OCI-LY7 (cell line): ENCODE data around the gene CADM2. TPM values are rescaled to one million over a fixed set of nuclear protein-coding genes. Genes with fewer than 3 reads are reported as not detected.

Experiments
- BruUV-seq: library from RNA; stranded (reverse); fragments of 400-500 nt; replicated peaks from 2 replicates; lab custom pipeline; 2021; lab: Mats Ljungman, UMichigan
- CTCF ChIA-PET: fragments of 300-600 bp; sonication (Branson Sonifier 250); formaldehyde crosslinking; loops from one replicate; lab custom pipeline; 2022; ENCODE audit warnings: antibody characterized with exemption; ENCODE audit not compliant: unreplicated experiment; lab: Charles Lee
- POLR2A ChIA-PET: fragments of 300-600 bp; sonication (Branson Sonifier 250); formaldehyde crosslinking; loops from one replicate; lab custom pipeline; 2022; ENCODE audit warnings: antibody characterized with exemption; lab: Charles Lee
- DNase-seq: peaks from one replicate; pipeline ENCODE4 v3.0.0-alpha.2; 2015; ENCODE audit warnings: low spot score
- H2AFZ ChIP-seq: fragments of 200-600 bp; sonication (generic), shearing (Covaris generic); 2 replicates; pipeline ENCODE4 v1.6.1; 2014; ENCODE audit warnings: mild to moderate bottlenecking, antibody characterized with exemption, low read length, moderate library complexity
- H3K27ac ChIP-seq: fragments of 200-600 bp; sonication (generic); 2 replicates; pipeline ENCODE4 v1.5.1; 2014; ENCODE audit warnings: mixed run types, low read depth, mild to moderate bottlenecking, moderate library complexity, low read length, inconsistent platforms; ENCODE audit not compliant: poor library complexity, severe bottlenecking
- H3K36me3 ChIP-seq: fragments of 200-600 bp; sonication (generic); 2 replicates; pipeline ENCODE4 v1.6.1; 2014; ENCODE audit warnings: mild to moderate bottlenecking, antibody characterized with exemption, low read length, moderate library complexity, mixed read lengths; ENCODE audit not compliant: insufficient read depth
- H3K4me1 ChIP-seq: fragments of 200-600 bp; sonication (generic); 2 replicates; pipeline ENCODE4 v1.5.1; 2014; ENCODE audit warnings: mild to moderate bottlenecking, low read length; ENCODE audit not compliant: insufficient read depth, poor library complexity, severe bottlenecking
- H3K4me2 ChIP-seq: fragments of 200-600 bp; sonication (generic); 2 replicates; pipeline ENCODE4 v1.6.1; 2014; ENCODE audit warnings: mild to moderate bottlenecking, low read length
- H3K4me3 ChIP-seq: fragments of 200-600 bp; sonication (generic); 2 replicates; pipeline ENCODE4 v1.5.1; 2014; ENCODE audit warnings: mild to moderate bottlenecking, low read depth, low read length; ENCODE audit not compliant: poor library complexity, severe bottlenecking
- H3K79me2 ChIP-seq: fragments of 200-600 bp; sonication (generic); 2 replicates; pipeline ENCODE4 v1.6.1; 2016; ENCODE audit warnings: low read depth, mild to moderate bottlenecking, low read length, moderate library complexity, mixed read lengths; ENCODE audit not compliant: insufficient read depth
- H3K9me2 ChIP-seq: fragments of 200-600 bp; sonication (generic); 2 replicates; pipeline ENCODE4 v1.6.1; 2016; ENCODE audit warnings: mild to moderate bottlenecking, low read length, mixed read lengths; ENCODE audit not compliant: insufficient read depth
- H3K9me3 ChIP-seq: fragments of 200-600 bp; sonication (generic); 2 replicates; pipeline ENCODE4 v1.6.1; 2014; ENCODE audit warnings: mild to moderate bottlenecking, mixed run types, low read length, mixed read lengths
- H4K20me1 ChIP-seq: fragments of 200-600 bp; sonication (generic); 2 replicates; pipeline ENCODE4 v1.6.1; 2014; ENCODE audit warnings: mild to moderate bottlenecking, antibody characterized with exemption, low read length, moderate library complexity, mixed read lengths; ENCODE audit not compliant: insufficient read depth
- EZH2phosphoT487 ChIP-seq: fragments of 200-600 bp; sonication (generic); IDR thresholded peaks from 2 replicates; pipeline ENCODE4 v1.6.1; 2018; ENCODE audit warnings: low read depth, borderline replicate concordance, mild to moderate bottlenecking, mixed run types, antibody characterized with exemption, low read length, moderate library complexity, mixed read lengths
- intact Hi-C: fragments of 100-400 bp; cut with micrococcal nuclease; formaldehyde crosslinking; loops from one replicate; pipeline ENCODE4 v1.10.0; 2022; ENCODE audit not compliant: unreplicated experiment
- total RNA-seq, 2 experiments: library from RNA; depleted of rRNA in 1 of 2; stranded (reverse); fragments of >200 nt in 1 of 2; shearing (Covaris generic) in 1 of 2; gene quantifications; 2 replicates each; pipeline ENCODE4 v1.2.3, GENCODE V29; 2014 to 2022
- TF ChIP-seq, protein P1 (sequence below): fragments of 200-600 bp; sonication (generic); conservative IDR thresholded peaks from 2 replicates; pipeline ENCODE4 v1.5.1; 2014; ENCODE audit warnings: mild to moderate bottlenecking, antibody characterized with exemption, low read length, moderate library complexity, mixed read lengths

Gene CADM2
- total RNA-seq, 2 experiments from 2014 or later: not detected

GRCh38 chr3:85725809-85726208 lies 767.0 kb downstream of the CADM2 start:
- TF ChIP-seq EZH2phosphoT487: no peak
- TF ChIP-seq, protein P1, sequence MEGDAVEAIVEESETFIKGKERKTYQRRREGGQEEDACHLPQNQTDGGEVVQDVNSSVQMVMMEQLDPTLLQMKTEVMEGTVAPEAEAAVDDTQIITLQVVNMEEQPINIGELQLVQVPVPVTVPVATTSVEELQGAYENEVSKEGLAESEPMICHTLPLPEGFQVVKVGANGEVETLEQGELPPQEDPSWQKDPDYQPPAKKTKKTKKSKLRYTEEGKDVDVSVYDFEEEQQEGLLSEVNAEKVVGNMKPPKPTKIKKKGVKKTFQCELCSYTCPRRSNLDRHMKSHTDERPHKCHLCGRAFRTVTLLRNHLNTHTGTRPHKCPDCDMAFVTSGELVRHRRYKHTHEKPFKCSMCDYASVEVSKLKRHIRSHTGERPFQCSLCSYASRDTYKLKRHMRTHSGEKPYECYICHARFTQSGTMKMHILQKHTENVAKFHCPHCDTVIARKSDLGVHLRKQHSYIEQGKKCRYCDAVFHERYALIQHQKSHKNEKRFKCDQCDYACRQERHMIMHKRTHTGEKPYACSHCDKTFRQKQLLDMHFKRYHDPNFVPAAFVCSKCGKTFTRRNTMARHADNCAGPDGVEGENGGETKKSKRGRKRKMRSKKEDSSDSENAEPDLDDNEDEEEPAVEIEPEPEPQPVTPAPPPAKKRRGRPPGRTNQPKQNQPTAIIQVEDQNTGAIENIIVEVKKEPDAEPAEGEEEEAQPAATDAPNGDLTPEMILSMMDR: no peak
- intact Hi-C loops: no loop called here
- H3K4me1 ChIP-seq: no peaks in the 10 kb centered on the region
- ChIA-PET CTCF (no interaction called here), POLR2A (no interaction called here)
- H4K20me1 ChIP-seq: no peaks in the 10 kb centered on the region
- H3K27ac ChIP-seq: no peak overlapping the region
- DNase-seq: no peak
- H3K9me2 ChIP-seq: no peaks in the 10 kb centered on the region
- no peaks in the 10 kb centered on the region for H3K9me3 ChIP-seq
- no peaks in the 10 kb centered on the region for H3K79me2 ChIP-seq
- no peak overlapping the region for H3K4me3 ChIP-seq
- no peak overlapping the region for H2AFZ ChIP-seq
- no peaks in the 10 kb centered on the region for H3K36me3 ChIP-seq
- no peak overlapping the region for H3K4me2 ChIP-seq
- BruUV-seq: no TSS peak

DNA sequence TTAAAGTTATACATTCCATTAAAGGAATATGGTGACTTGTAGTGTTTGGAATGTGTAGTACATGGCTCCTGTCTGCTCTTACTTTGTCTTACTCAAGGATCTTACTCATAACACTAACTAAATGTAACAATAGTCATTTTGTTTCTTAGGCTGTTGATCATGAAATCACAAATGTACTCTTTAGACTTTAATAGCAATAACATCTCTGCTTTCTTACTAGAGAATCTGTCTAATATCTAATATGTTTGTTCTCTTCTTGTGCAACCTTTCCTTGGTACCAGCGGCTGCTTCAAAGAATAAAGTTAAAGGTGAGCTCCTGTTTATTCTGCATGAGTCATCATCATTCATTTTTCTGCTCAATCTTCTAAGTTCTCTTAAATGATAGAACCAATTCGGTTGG lies 767.5 kb downstream of the CADM2 start:
- no peaks in the 10 kb centered on the region for H3K36me3 ChIP-seq
- H3K27ac ChIP-seq: no peak overlapping the region
- DNase-seq: no peak
- H3K79me2 ChIP-seq: no peaks in the 10 kb centered on the region
- no peak overlapping the region for H2AFZ ChIP-seq
- CTCF ChIA-PET: no interaction called here
- intact Hi-C loops: no loop called here
- no peaks in the 10 kb centered on the region for H3K9me3 ChIP-seq
- H3K9me2 ChIP-seq: no peaks in the 10 kb centered on the region
- no peak overlapping the region for H3K4me2 ChIP-seq
- TF ChIP-seq EZH2phosphoT487: no peak
- TF ChIP-seq, protein P1: no peak
- no peak overlapping the region for H3K4me3 ChIP-seq
- no peaks in the 10 kb centered on the region for H3K4me1 ChIP-seq
- no peaks in the 10 kb centered on the region for H4K20me1 ChIP-seq
- BruUV-seq: no TSS peak
- POLR2A ChIA-PET: no interaction called here

GRCh38 chr3:85737846-85738245 lies 779.1 kb downstream of the CADM2 start:
- no peaks in the 10 kb centered on the region for H4K20me1 ChIP-seq
- no peaks in the 10 kb centered on the region for H3K79me2 ChIP-seq
- H3K27ac ChIP-seq: no peak overlapping the region
- H3K9me2 ChIP-seq: no peaks in the 10 kb centered on the region
- intact Hi-C loops: no loop called here
- H3K4me3 ChIP-seq: no peak overlapping the region
- no peak overlapping the region for H2AFZ ChIP-seq
- no peak overlapping the region for H3K4me2 ChIP-seq
- ChIA-PET POLR2A (no interaction called here), CTCF (no interaction called here)
- H3K9me3 ChIP-seq: no peaks in the 10 kb centered on the region
- no TSS peak for BruUV-seq
- no peaks in the 10 kb centered on the region for H3K4me1 ChIP-seq
- no peak for DNase-seq
- TF ChIP-seq, protein P1: no peak
- TF ChIP-seq EZH2phosphoT487: no peak
- no peaks in the 10 kb centered on the region for H3K36me3 ChIP-seq
